Parathyroid adenoma (tissue), 2 donors: ENCODE results near the gene KPNB1.

Source experiments
- H2AFZ ChIP-seq: fragments of 300-600 bp; sonication (generic); one replicate; pipeline ENCODE4 v1.7.0; 2017; ENCODE audit warnings: antibody characterized with exemption, mild to moderate bottlenecking
- H3K27ac ChIP-seq: fragments of 300-600 bp; sonication (generic); one replicate; pipeline ENCODE4 v1.7.0; 2017
- H3K27me3 ChIP-seq: fragments of 300-600 bp; sonication (generic); one replicate; pipeline ENCODE4 v1.7.0; 2017; ENCODE audit warnings: low read length; ENCODE audit not compliant: control insufficient read depth, insufficient read depth
- H3K36me3 ChIP-seq: fragments of 300-600 bp; sonication (generic); one replicate; pipeline ENCODE4 v1.7.0; 2017; ENCODE audit warnings: low read length; ENCODE audit not compliant: control insufficient read depth, insufficient read depth
- H3K4me1 ChIP-seq: fragments of 300-600 bp; sonication (generic); one replicate; pipeline ENCODE4 v1.7.0; 2017; ENCODE audit warnings: control low read depth
- H3K4me2 ChIP-seq: fragments of 300-600 bp; sonication (generic); one replicate; pipeline ENCODE4 v1.7.0; 2017; ENCODE audit warnings: low read length
- H3K4me3 ChIP-seq: fragments of 300-600 bp; sonication (generic); one replicate; pipeline ENCODE4 v1.7.0; 2017; ENCODE audit warnings: low read depth, low read length
- H3K79me2 ChIP-seq: fragments of 300-600 bp; sonication (generic); one replicate; pipeline ENCODE4 v1.7.0; 2017; ENCODE audit warnings: control low read depth
- H3K9ac ChIP-seq: fragments of 300-600 bp; sonication (generic); one replicate; pipeline ENCODE4 v1.7.0; 2017; ENCODE audit warnings: mild to moderate bottlenecking
- H3K9me3 ChIP-seq: fragments of 300-600 bp; sonication (generic); one replicate; pipeline ENCODE4 v1.7.0; 2017; ENCODE audit warnings: low read length; ENCODE audit not compliant: control insufficient read depth
- TF ChIP-seq, protein P1 (sequence below): fragments of 300-600 bp; sonication (generic); IDR thresholded peaks from one replicate; pipeline ENCODE4 v1.7.0; 2017; ENCODE audit warnings: antibody characterized with exemption, mild to moderate bottlenecking
- donor health status: primary hyperparathyroidism.

The KPNB1 gene

DNA sequence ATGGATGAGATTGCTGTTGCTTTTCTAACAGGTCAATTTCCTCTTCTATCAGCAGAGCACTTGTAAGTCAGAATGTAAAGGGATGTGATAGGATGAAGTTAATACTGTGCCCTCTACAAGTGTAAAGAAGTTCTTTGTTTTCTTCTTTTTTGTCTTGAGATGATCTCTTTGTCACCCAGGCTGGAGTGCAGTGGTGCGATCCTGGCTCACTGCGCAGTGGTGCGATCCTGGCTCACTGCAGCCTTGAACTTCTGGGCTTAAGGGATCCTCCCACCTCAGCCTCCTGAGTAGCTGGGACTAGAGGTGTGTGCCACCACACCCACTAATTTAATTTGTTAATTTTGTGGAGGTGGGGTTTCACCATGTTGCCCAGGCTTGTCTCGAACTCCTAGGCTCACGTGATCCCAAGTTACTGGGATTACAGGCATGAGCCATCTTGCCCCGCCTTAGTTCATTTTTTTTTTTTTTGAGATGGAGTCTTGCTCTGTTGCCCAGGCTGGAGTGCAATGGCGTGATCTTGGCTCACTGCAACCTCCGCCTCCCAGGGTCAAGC, 21.6 kb upstream of the KPNB1 start:
- no peaks in the 10 kb centered on the region for H3K36me3 ChIP-seq
- H3K9me3 ChIP-seq, result no peaks in the 10 kb centered on the region
- H3K9ac ChIP-seq, result no peak overlapping the region
- no peaks in the 10 kb centered on the region for H3K27me3 ChIP-seq
- H3K4me3 ChIP-seq, result no peak overlapping the region
- TF ChIP-seq, protein P1, sequence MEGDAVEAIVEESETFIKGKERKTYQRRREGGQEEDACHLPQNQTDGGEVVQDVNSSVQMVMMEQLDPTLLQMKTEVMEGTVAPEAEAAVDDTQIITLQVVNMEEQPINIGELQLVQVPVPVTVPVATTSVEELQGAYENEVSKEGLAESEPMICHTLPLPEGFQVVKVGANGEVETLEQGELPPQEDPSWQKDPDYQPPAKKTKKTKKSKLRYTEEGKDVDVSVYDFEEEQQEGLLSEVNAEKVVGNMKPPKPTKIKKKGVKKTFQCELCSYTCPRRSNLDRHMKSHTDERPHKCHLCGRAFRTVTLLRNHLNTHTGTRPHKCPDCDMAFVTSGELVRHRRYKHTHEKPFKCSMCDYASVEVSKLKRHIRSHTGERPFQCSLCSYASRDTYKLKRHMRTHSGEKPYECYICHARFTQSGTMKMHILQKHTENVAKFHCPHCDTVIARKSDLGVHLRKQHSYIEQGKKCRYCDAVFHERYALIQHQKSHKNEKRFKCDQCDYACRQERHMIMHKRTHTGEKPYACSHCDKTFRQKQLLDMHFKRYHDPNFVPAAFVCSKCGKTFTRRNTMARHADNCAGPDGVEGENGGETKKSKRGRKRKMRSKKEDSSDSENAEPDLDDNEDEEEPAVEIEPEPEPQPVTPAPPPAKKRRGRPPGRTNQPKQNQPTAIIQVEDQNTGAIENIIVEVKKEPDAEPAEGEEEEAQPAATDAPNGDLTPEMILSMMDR, result no peak
- no peaks in the 10 kb centered on the region for H3K4me1 ChIP-seq
- no peaks in the 10 kb centered on the region for H3K79me2 ChIP-seq
- no peak overlapping the region for H3K27ac ChIP-seq
- H3K4me2 ChIP-seq, result no peak overlapping the region
- H2AFZ ChIP-seq, result no peak overlapping the region

DNA sequence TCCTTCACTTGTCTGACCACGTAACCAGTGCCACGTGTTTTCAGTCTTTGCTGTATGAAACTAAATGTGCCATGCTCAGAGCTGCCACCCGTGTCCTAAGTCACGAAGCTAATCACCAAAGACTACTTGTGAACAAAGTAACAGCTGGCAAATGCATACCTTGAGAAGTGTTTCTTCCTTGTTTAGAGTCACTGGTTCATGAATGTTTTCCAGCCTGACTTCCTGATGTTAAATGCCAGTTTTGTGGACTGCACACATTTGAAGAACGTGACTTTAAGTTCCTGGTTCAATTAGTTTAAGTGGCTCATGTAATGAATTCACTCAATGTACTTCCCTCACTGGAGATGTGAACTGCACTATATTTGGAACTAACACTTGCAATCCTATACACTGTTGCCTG, 19.9 kb upstream of the KPNB1 start:
- H3K4me2 ChIP-seq, result no peak overlapping the region
- H3K9me3 ChIP-seq, result no peaks in the 10 kb centered on the region
- H3K27ac ChIP-seq, result no peak overlapping the region
- no peaks in the 10 kb centered on the region for H3K79me2 ChIP-seq
- H3K27me3 ChIP-seq, result no peaks in the 10 kb centered on the region
- H3K9ac ChIP-seq, result no peak overlapping the region
- H2AFZ ChIP-seq, result no peak overlapping the region
- H3K4me1 ChIP-seq, result no peaks in the 10 kb centered on the region
- H3K4me3 ChIP-seq, result no peak overlapping the region
- TF ChIP-seq, protein P1, result no peak
- no peaks in the 10 kb centered on the region for H3K36me3 ChIP-seq

DNA sequence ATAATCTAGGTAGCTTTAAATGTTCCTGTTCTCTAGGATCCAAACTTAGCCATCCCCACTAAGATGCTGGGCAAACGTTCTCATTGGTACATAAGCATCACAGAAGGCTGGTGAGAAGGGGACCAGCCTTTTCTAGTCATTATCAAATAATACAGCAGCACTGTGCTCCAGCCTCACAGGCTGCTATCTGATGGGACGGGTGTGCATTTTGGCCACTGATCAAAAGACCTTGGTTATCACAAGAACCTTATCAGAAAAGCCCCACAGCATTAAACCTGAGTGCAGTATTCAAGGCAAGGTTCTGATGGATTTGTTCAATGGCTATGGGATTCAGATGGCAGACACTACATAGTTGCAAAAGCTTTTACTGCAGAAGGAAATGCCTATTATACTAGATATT, 19.1 kb upstream of the KPNB1 start:
- TF ChIP-seq, protein P1, result no peak
- no peak overlapping the region for H3K9ac ChIP-seq

DNA sequence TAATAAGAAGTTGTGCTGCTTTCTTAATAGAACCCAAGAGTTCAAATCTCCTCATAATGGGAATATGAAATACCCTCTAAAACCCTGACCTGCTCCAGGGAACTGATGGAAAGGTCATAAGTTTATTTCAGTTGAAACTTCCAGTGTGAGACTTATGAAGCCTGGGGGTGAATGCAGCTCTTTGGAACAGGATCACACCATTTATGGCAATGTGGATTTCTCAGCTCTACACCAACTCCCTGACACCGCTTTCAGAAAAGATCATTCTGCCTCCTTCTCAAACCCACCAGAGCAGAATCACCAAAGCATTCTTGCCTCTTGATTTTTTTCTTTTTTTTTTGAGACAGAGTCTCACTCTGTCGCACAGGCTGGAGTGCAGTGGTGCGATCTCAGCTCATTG, 16.7 kb upstream of the KPNB1 start:
- Histone ChIP-seq H3K4me1 (no peaks in the 10 kb centered on the region), H3K4me2 (no peak overlapping the region), H2AFZ (no peak overlapping the region), H3K9ac (no peak overlapping the region), H3K27ac (no peak overlapping the region), H3K79me2 (no peaks in the 10 kb centered on the region), H3K36me3 (no peaks in the 10 kb centered on the region), H3K27me3 (no peaks in the 10 kb centered on the region), H3K9me3 (no peaks in the 10 kb centered on the region), H3K4me3 (no peak overlapping the region)
- TF ChIP-seq, protein P1, result no peak

More for the DNA sequence above, 19.1 kb upstream of the KPNB1 start:
- Histone ChIP-seq H2AFZ (no peak overlapping the region), H3K27ac (no peak overlapping the region), H3K4me2 (no peak overlapping the region), H3K27me3 (no peaks in the 10 kb centered on the region), H3K79me2 (no peaks in the 10 kb centered on the region), H3K9me3 (no peaks in the 10 kb centered on the region), H3K36me3 (no peaks in the 10 kb centered on the region), H3K4me3 (no peak overlapping the region), H3K4me1 (no peaks in the 10 kb centered on the region)

DNA sequence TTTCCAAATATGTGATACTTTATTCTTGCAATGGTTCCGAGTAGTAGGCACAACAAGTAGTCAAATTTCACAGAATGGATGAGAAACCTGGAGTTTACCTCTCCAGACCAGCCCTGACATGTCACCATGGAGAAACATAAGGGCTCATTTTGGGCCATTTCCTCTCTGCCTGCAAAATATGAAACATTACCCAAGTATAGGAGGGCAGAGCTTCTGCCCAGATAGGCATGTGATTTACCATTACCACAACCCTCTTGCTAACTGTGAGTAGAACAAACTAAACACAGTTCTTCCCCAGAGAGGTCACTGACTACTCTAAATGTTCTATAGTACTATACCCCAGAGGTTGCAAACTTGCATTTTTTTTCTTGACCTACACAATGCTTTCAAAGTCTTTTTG, 15.7 kb upstream of the KPNB1 start:
- TF ChIP-seq, protein P1, result no peak
- Histone ChIP-seq H3K4me1 (no peaks in the 10 kb centered on the region), H3K27me3 (no peaks in the 10 kb centered on the region), H3K36me3 (no peaks in the 10 kb centered on the region), H3K4me2 (no peak overlapping the region), H2AFZ (no peak overlapping the region), H3K79me2 (no peaks in the 10 kb centered on the region), H3K9me3 (no peaks in the 10 kb centered on the region), H3K27ac (no peak overlapping the region), H3K4me3 (no peak overlapping the region), H3K9ac (no peak overlapping the region)
